Measurements from ENCODE around the gene IFT25. TPM values are rescaled to one million over a fixed set of nuclear protein-coding genes. Genes with fewer than 3 reads are reported as not detected.

IFT25 gene
- total and polyA plus RNA-seq, 2 donors (not counting 3 experiments of a cell fraction or from before 2014, with no cell fraction given) = 13.0 to 34.0 TPM

- H4K20me1 ChIP-seq (replicated peaks; ENCODE audit: control insufficient read depth, extremely low read depth, insufficient read depth, low read length) = no peaks in the 10 kb centered on the region
- FAIRE-seq (no peak), DNase-seq (ENCODE audit: low read depth, low spot score) (no peak)
- no peak overlapping the region for H3K4me2 ChIP-seq (ENCODE audit: insufficient read depth, low read length)
- peaks cover 4 to 11% of the 10 kb centered on the region in 2 experiments for H3K36me3 ChIP-seq (ENCODE audit: control insufficient read depth in 2 of 2, extremely low read depth in 1 of 2, insufficient read depth in 2 of 2, low read length in 2 of 2)
- H3K9me1 ChIP-seq (replicated peaks; ENCODE audit: control insufficient read depth, extremely low read depth, insufficient read depth, low read length) = no peaks in the 10 kb centered on the region
- TF ChIP-seq EZH2 (IDR thresholded peaks at IDR 0.05; ENCODE audit: borderline replicate concordance, low read depth, low read length, severe bottlenecking) = no peak
- no peak for TF ChIP-seq CTCF (IDR thresholded peaks at IDR 0.05; ENCODE audit: extremely low read depth in 1 of 2, insufficient read depth in 1 of 2, low read depth in 1 of 2, low read length in 2 of 2)
- TF ChIP-seq GATA2 (IDR thresholded peaks at IDR 0.05; ENCODE audit: insufficient read depth, insufficient read length, low read depth, low read length) = no peak
- no peak for TF ChIP-seq JUN (IDR thresholded peaks at IDR 0.05; ENCODE audit: borderline replicate concordance, insufficient read depth, insufficient read length, low read depth)
- TF ChIP-seq MYC (IDR thresholded peaks at IDR 0.05; ENCODE audit: low read depth, low read length) = no peak
- no peak for TF ChIP-seq POLR2A (IDR thresholded peaks at IDR 0.05; ENCODE audit: low read depth, low read length)
- TF ChIP-seq MAX (IDR thresholded peaks at IDR 0.05; ENCODE audit: insufficient read depth, insufficient read length) = no peak
- no peak for TF ChIP-seq POLR2AphosphoS5 (IDR thresholded peaks at IDR 0.05; ENCODE audit: insufficient read depth, low read depth, low read length)
- TF ChIP-seq FOS (IDR thresholded peaks at IDR 0.05; ENCODE audit: borderline replicate concordance, insufficient read depth, low read length) = no peak
- H3K79me2 ChIP-seq (ENCODE audit: control insufficient read depth, insufficient read depth, low read length) = peaks cover 36% of the 10 kb centered on the region
- intact Hi-C loops (cut with micrococcal nuclease) (no loop called here), dilution Hi-C loops (cut with MboI; ENCODE audit: extremely low pct_ligation_motif_present, low sequenced_read_pairs) (no loop called here)
- ChIA-PET CTCF (interaction anchor here (0.6 to 7.6 kb wide), 11 partner anchors 8 to 463 kb away, joined by 3 to 81 read pairs (median 3); no protein-coding TSS in a partner anchor), POLR2A (no interaction called here)
- H3K9ac ChIP-seq (replicated peaks; ENCODE audit: extremely low read depth, insufficient read depth, low read length) = no peak overlapping the region
- H3K4me3 ChIP-seq (replicated peaks in 1 of 3; ENCODE audit: insufficient read depth in 1 of 3, low read depth in 1 of 3, low read length in 3 of 3) = no peak overlapping the region
- H3K27me3 ChIP-seq (ENCODE audit: control insufficient read depth in 2 of 2, insufficient read depth in 2 of 2, low read length in 2 of 2) = no peaks in the 10 kb centered on the region
- H2AFZ ChIP-seq (ENCODE audit: low read depth, low read length) = no peak overlapping the region
- H3K9me3 ChIP-seq (replicated peaks; ENCODE audit: control insufficient read depth, insufficient read depth, low read length) = no peaks in the 10 kb centered on the region
- H3K4me1 ChIP-seq (ENCODE audit: control insufficient read depth, extremely low read depth, insufficient read depth, low read length) = peaks cover 20% of the 10 kb centered on the region
- H3K27ac ChIP-seq (ENCODE audit: insufficient read depth, low read depth, low read length) = no peak overlapping the region
- no TSS peak for BruUV-seq (replicated peaks)
Observed at GRCh38 chr1:53948291-53948690, 2.8 kb upstream of the IFT25 start.

All from endothelial cell of umbilical vein (primary cell).